ENCODE results near the gene COL27A1.

COL27A1 gene

GRCh38 chr9:114302727-114303126 lies 147.4 kb downstream of the COL27A1 start:
- ATAC-seq, result no peak
- TF ChIP-seq CSDC2 (CRISPR knock-in tag; IDR thresholded peaks at IDR 0.05) (no peak), TSHZ2 (CRISPR knock-in tag; IDR thresholded peaks at IDR 0.05) (no peak), ZNF70 (CRISPR knock-in tag; IDR thresholded peaks at IDR 0.05) (no peak), CSRNP3 (CRISPR knock-in tag; IDR thresholded peaks at IDR 0.05) (no peak)

GRCh38 chr9:114303571-114303970 lies 148.2 kb downstream of the COL27A1 start:
- no peak for TF ChIP-seq ZNF565 (CRISPR knock-in tag; conservative IDR thresholded peaks at IDR 0.05; ENCODE audit: low read depth)
- no peak for TF ChIP-seq TOX (CRISPR knock-in tag; IDR thresholded peaks at IDR 0.05; ENCODE audit: borderline replicate concordance)
- no peak for TF ChIP-seq RARB (CRISPR knock-in tag; IDR thresholded peaks at IDR 0.05)
- no peak for TF ChIP-seq PPARA (CRISPR knock-in tag; IDR thresholded peaks at IDR 0.05; ENCODE audit: borderline replicate concordance)
- TF ChIP-seq ESRRG (CRISPR knock-in tag; IDR thresholded peaks at IDR 0.05), result no peak
- TF ChIP-seq CREB5 (CRISPR knock-in tag; IDR thresholded peaks at IDR 0.05; ENCODE audit: low read depth), result no peak
- no peak for TF ChIP-seq TCF4 (CRISPR knock-in tag; IDR thresholded peaks at IDR 0.05; ENCODE audit: borderline replicate concordance)
- TF ChIP-seq BACH2 (CRISPR knock-in tag; IDR thresholded peaks at IDR 0.05; ENCODE audit: borderline replicate concordance), result no peak
- TF ChIP-seq ZC3H10 (CRISPR knock-in tag; IDR thresholded peaks at IDR 0.05), result no peak
- no peak for TF ChIP-seq ARNTL (CRISPR knock-in tag; IDR thresholded peaks at IDR 0.05; ENCODE audit: borderline replicate concordance, low read depth)
- no peak for TF ChIP-seq ZFP30 (CRISPR knock-in tag; IDR thresholded peaks at IDR 0.05)
- no peak for TF ChIP-seq OSR1 (CRISPR knock-in tag; IDR thresholded peaks at IDR 0.05)
- no peak for TF ChIP-seq SNAI2 (CRISPR knock-in tag; IDR thresholded peaks at IDR 0.05)
- no peak for TF ChIP-seq CSDC2 (CRISPR knock-in tag; IDR thresholded peaks at IDR 0.05)
- no peak for TF ChIP-seq CSRNP3 (CRISPR knock-in tag; IDR thresholded peaks at IDR 0.05)
- no peak for TF ChIP-seq POU6F1 (CRISPR knock-in tag; IDR thresholded peaks at IDR 0.05; ENCODE audit: borderline replicate concordance, low read depth)
- no peak for TF ChIP-seq ISL1 (CRISPR knock-in tag; IDR thresholded peaks at IDR 0.05)
- TF ChIP-seq PATZ1 (CRISPR knock-in tag; IDR thresholded peaks at IDR 0.05; ENCODE audit: borderline replicate concordance), result no peak
- TF ChIP-seq ZNF8 (CRISPR knock-in tag; IDR thresholded peaks at IDR 0.05), result no peak
- ATAC-seq, result no peak
